HG03521 (cell line): ENCODE measurements around the gene RALGAPA1.

Source experiments
- ATAC-seq: cut with Tn5 transposase; IDR thresholded peaks from one replicate; pipeline ENCODE4 v1.9.1; 2021; ENCODE audit warnings: mild to moderate bottlenecking, moderate library complexity; ENCODE audit not compliant: unreplicated experiment

The RALGAPA1 gene

GRCh38 chr14:35503646-35504045 lies 305.4 kb downstream of the RALGAPA1 start:
- no peak for ATAC-seq

GRCh38 chr14:35499180-35499579 lies 309.9 kb downstream of the RALGAPA1 start:
- ATAC-seq = no peak

GRCh38 chr14:35495278-35495677 lies 313.8 kb downstream of the RALGAPA1 start:
- no peak for ATAC-seq

- no peak for ATAC-seq
Measured at GRCh38 chr14:35492569-35493014, 316.5 kb downstream of the RALGAPA1 start.
